Hematopoietic multipotent progenitor cell treated with erythropoietin and hydrocortisone succinate and interleukin-3 and kit ligand, for 15 days (in vitro differentiated cells): ENCODE results near the gene SPRTN.

Experiments
- DNase-seq: peaks from one replicate; pipeline ENCODE4 v3.0.0-alpha.2; 2015; ENCODE audit warnings: low spot score

The SPRTN gene

DNA sequence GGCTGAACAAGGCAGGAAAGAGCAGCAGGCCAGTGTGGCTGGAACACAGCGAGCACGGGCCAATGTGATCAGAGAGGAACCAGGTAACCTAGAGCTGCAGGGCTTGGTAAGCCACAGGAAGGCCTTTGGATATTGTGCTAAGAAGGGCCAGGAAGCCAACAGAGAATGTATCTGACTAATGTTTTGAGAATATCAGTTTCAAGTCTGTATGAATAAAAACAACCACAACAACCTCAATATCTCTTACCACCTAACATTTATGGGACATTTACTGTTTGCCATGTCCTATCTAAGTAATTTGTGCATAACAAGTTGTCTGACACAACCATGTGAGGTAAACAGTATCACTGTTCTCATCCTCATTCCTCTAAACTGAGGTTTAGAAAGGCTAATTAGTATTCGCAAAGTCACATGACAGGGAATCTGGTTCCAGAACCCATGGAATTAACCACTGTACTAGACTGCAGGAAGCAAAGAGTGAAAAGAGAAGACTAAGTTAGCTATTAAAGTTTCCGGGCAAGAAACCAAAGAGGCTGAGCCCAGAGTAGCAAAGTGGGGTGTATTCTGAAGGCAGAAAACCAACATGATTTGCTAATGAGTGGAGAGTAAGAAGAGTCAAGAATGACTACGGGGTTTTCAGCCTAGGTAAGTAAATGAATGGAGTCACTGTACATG, 38.9 kb downstream of the SPRTN start:
- DNase-seq, result no peak

DNA sequence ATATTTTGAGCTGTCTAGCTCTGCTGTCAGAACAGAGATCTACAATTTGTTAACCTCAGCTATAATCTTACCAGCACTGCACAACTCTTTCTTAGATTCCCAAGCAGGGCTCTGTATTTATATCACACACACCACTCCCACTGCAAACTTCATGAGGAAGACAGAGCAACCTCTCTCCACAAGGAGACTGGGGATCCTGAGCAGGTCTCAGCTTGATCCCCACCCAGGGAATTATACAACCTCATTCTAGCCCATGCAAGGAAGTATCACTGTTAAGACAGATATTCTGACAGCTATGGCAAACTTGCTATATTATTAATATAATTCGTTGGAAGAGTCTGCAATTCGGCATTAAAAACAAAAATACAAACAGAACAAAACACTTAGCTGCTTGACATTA, 43.6 kb downstream of the SPRTN start:
- DNase-seq, result no peak

DNA sequence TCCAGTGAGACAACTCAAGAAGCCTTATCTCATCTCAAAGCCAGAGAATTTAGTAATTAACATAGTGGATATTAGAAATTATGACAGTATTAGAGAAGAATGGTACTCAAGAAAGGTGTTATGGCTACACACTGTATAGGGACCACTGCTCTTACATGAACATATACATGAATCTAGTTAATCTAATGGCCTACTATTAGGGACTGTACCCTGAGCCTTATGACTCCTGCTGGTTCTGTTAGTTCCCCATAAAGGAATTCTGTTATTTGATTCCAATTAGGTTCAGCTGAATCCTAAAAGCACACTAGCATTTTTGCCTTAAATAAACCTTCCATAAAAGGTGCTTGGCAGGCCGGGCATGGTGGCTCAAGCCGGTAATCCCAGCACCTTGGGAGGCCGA, 44.3 kb downstream of the SPRTN start:
- no peak for DNase-seq

DNA sequence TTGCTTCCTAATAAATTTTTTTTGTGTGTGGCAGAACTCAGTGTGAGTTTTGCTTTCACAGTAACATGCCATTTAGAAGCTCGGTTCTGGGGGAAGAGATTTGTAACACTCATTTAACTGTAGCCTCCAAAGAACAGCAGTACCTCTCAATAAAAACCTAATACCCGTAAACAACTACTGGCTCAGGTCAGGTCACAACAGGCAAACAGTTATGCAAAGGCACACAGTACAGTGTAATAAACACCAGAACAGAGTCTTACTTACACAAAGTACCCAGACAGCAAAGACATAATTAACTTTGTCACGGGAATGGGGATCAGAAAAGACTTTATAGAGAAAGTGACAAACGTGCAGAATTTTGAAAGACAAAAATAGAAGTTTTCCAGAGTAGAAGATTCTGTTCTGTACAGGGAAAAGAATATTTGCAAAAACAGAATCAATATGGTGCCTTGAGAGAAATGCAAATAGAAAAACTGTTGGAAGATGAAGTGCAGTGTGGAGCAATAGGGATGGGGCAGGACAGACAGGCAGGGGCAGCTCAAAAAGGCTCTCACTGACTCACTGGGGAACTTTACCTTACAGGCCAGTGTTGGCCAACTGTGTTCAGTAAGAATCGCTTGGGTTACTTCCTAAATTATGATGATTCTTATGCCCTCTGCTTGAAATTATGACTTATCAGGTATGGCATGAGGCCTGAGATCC, 45.2 kb downstream of the SPRTN start:
- DNase-seq, result no peak

DNA sequence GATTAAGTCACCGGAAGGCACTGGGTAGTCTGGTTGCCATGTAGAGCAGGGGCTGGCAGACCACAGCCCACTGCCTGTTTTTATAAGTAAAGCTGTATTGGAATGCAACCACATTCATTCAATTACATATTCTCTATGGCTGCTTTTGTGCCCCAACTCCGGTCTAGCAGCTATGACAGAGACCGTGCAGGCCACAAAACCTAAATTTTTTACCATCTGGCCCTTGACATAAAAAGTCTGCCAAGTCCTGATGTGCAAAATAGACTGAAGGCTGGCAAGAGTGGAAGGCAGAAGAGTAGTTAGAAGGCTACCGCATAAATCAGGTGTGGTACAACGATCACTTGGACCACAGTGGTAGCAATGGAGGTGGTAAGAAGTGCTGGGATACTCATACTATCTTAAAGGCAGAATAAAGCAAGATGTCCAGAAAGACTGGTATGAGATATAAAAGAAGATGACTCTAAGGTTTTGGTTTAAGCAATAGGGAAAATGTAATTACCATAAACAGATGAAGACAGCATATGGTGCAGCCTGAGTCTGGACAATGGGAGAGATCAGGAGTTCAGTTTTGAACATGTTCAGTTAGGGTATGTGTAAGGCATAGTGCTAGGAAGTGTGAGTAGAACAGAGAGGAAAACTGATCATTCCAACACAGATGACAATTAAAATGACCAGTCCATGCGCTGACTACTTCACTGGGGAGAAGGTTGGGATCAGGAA, 46.8 kb downstream of the SPRTN start:
- no peak for DNase-seq

DNA sequence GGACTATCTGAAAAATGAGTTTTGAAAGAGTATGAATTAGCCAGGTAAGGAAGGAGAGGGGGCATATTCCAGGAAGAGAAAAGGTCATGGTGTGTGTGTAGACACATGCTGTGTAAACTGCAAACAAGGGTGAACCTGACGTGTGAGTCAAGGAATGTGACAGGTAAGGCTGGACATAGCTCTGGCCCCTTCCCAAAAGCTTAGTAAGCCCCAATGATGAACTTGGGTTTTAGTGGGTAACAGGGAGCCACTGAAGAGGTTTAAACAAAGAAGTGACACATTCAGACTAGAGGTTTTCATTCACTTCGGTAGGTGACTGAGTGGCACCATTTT, 47.3 kb downstream of the SPRTN start:
- no peak for DNase-seq

DNA sequence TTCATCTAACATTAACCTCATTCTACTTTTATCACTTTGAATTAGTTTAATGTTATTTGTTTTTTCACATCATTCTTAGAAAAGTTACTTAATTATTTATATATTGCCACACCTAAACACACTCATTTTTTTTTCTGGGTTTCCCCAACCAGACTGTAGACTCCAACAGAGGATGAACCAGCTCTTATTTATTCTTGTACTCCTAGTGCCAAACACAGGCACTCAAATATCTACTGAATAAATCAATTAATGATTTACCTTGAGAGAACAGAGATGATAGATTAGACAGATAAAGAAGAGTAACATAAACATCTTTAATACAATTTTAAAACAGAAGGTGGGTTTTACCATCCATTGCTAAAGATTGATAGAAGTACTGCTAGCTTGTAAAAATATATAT, 48.4 kb downstream of the SPRTN start:
- DNase-seq, result no peak

DNA sequence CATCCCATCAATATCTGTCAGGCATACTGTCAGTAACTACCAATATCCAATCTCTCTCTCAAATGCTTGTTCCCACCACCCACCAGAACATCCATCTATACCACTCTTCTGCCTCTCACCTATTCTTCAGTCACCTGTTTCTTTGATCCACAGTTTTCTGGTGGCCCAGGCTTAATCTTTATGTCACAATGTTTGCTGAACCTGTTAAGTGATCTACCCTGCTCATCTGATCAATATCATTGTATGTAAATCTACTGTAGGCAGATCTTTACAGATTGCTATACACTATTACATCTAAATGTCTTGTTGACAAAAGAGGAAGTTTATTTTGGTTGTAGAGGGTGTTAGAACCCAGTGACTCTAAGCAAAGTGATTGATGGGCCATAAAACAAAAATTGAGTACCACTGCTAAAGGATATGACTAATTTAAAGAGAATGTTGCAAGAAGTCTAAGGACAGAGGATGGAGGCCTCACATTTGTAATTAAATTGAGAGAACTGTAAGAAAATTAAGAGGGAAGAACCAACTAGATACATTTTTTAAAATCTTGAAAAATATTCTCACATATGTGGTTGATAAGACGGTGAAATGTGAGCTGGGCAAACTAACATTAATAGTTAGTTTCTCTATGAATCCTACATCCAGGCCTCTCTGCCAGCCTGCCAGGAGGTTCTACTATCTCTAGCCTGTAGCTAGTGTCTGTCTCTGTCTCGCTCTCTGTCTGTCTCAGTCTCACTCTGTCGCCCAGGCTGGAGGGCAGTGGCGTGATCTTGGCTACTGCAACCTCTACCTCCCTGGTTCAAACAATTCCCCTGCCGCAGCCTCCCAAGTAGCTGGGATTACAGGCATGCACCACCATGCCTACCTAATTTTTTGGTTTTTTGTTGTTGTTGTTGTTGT, 49.9 kb downstream of the SPRTN start:
- no peak for DNase-seq

DNA sequence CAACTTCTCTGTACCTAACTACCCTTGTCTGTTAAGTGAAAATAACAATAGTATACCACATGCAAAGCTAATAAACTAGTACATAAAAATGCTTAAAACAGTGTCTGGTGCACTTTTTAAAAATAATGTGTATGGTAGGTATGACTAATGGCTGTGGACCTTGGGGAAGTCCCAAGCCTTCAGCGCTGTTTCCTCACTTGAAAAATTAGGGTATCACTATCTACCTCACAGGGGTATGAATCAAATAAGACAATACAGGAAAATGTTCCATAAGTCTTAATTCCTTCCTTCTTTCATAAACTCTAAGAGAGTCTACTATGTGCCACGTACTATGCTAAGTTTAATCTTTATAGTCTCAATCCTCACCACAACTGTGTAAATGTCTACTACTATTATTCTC, 52.0 kb downstream of the SPRTN start:
- no peak for DNase-seq

DNA sequence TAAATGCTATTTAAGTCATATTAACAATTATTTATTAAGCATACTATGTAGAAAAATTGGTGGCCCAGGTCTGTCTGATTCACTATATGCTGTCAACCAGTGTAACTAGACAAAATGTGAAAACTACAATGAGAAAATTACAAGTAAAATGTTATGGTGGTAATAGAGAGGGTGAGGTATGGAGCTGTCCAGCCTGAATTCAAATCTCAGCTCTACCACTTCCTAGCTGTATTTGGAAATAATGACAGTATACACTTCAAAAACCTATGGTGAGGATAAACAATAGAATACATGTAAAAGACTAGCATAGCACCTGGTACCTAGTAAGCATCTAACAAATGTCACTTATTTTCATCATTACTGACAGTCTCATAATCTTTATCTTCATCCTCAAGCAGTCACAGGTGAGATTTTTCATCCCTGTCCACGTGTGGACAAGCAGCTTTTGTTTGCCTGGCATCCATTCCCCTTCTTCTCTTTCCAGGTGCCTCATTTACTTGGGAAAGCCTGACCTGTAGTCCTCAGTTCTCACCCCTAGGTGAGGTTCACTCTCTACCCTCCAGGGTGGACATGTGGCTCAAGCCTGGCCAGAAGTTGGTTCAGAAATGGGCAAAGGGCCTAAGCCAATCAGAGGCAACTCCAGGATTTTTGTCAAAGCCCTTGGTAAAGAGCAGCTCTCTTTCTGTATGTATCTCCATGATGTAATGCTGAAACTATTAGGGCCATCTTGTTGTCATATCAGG, 54.5 kb downstream of the SPRTN start:
- no peak for DNase-seq

DNA sequence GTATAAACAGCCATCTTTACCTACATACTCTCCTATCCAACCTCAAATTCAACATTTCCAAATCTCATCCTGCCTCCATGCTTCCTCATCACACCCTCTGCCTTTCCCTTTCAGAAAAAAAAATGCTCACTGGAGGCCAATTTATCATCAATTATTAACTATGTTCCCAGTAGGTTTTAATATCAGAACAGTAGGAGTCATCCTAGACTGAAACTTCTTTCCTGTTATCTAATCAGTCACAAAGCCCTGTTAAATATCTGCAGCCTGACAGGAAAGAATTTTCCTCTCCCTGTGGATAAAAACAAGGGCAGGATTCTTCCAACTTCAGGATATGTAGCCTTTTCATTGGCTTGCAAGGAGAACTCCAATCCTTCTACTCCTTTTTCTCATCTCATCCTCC, 55.6 kb downstream of the SPRTN start:
- DNase-seq, result no peak

DNA sequence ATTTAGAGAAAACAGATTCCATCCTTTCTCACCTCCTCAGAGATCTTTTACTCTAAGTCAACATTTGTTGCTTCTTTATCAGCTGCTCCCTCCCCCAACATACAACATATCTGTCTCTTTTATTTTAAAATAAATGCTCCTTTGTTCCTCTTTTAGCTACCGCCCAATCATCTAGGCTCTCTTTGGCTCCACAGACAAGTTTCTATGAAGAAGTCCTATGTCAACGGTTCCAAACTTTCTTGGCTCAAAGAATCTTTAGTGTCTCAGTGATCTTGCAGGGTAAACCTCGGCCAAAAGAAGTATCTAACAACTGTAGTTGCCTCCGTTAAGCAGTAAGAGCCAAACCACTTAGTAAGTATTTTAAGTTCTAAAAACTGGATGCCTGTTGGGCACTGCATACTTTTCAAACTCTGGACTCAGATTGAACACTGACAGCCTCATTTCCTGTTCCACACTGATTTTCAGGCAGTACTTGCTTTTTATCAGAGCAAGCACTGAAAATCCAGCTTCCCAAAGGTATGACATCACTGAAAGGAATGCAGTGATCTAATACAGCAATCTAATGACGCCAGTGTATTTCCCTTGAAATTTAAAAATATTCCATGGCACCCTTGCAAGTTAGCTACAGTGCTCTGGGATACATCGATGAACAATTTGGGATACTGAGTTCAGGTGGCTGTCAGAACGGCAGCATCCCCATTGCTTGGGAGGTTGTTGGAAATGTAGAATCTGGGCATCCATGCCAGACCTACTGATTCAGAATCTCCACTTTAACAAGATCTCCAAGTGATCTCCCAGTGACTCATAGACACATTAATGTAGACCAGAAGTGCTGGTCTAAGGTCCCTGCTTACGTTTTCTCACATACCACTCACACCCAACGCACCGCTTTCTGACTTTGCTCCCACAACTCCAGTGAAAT, 57.2 kb downstream of the SPRTN start:
- DNase-seq, result no peak

DNA sequence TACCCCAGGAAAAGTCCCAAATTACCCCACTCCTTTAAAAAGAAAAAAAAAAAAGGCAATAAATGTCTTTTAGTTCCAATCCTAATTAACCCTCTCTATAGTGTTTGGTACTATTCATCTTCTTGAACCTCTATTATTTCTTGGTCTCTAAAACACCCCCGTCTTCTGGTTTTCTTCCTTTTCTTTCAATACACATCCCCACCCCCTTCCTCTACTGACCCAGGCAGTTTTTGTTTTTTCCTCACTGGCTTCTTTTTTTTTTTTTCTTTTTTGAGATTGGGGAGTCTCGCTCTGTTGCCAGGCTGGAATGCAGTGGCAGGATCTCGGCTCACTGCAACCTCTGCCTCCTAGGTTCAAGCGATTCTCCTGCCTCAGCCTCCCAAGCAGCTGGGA, 57.9 kb downstream of the SPRTN start:
- no peak for DNase-seq

DNA sequence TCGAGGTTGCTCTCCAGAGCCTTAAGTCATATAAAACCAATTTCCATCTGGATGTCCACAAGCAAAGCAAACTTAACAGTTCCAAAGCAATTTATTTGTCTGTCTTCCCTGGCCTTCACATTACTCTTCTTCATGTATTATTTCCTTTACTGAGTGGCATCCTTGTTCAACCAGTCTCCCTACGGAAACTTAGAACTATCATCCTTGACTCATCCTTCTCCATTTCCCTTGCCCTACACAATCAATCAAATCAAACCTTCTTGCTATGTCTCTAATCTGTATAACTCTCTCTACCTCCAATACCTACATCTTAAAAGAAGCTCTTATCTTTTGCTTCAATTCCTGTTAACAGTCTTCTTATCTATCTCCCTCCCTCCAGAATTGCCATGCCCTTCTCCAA, 58.5 kb downstream of the SPRTN start:
- no peak for DNase-seq

DNA sequence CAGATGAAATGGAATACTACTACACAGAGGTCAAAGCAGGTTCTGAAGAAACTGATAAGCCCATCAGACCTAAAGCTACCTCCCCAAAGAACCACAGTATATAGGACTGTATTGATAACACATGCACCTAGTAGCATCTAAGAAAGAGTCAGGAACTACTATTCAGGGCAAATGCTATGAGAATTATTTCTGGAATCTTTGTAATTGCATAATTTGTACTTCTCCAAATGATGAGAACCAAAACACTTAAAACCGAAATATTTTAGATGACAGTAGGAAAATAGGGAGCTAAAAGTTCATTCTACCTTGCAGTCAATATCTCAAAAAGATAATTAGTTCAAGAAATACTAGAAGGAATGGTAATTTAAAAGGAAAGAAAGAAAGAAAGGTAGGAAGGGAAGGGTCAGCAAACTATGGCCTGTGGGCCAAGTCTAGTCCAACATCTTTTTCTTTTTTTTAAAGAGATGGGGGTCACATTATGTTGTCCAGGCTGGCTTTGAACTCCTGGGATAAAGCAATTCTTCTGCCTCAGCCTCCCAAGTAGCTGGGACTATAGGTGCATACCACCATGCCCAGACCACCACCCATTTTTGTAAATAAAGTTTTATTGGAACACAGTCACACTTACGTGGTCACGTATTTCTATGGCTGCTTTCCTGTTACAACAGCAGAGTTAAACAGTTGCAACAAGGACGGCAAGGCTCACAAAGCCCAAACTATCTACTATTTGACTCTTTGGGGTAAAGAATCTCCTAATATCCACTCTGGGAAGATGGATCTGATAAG, 60.0 kb downstream of the SPRTN start:
- DNase-seq, result no peak

DNA sequence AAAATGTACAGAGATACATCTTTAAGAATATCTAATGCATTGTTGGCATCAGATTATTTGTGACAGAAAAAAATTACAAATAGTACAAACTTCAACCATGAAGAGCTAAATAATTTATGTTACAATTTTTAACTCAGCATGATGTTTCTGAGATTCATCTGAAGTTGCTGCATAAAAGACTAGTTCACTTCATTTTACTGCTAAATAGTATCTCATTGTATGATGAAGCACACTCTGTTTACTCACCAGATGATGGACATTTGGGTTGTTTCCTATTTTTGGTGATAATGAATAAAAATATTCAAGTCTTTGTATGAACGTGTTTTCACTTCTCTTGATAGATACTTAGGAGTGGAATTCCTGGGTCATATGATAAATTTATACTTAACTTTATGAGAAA, 63.4 kb downstream of the SPRTN start:
- no peak for DNase-seq

DNA sequence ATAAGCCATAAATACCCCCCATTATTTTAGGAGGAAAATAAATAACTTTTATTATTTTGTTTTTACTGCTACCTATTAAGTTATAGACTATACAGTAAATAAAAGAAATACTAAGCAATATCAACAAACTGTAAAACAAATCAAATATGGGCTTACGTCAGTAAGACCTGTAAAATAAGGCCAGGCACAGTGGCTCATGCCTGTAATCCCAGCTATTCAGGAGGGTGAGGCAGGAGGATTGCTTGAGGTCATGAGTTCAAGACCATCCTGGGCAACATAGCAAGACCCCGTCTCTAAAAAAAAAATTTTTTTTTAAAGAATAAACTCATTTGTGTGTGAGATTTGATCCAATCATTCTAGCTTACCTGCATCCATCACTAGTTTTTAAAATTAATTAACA, 66.2 kb downstream of the SPRTN start:
- DNase-seq, result no peak
